Neuronal stem cell (in vitro differentiated cells): ENCODE results near the gene COLEC11.

ENCODE experiments used
- DNase-seq: peaks from one replicate; pipeline ENCODE4 v3.0.0-alpha.2; 2013; ENCODE audit warnings: low spot score
- H2AFZ ChIP-seq: one replicate; pipeline ENCODE4 v1.6.1; 2013; ENCODE audit warnings: mild to moderate bottlenecking, low read length, inconsistent platforms
- H2AK5ac ChIP-seq: 2 replicates; pipeline ENCODE4 v1.6.1; 2013; ENCODE audit warnings: low read depth, mild to moderate bottlenecking, inconsistent platforms, low read length, moderate library complexity, mixed read lengths
- H2BK120ac ChIP-seq: 2 replicates; pipeline ENCODE4 v1.6.1; 2013; ENCODE audit warnings: low read depth, mild to moderate bottlenecking, inconsistent platforms, low read length, moderate library complexity, mixed read lengths
- H2BK12ac ChIP-seq: one replicate; pipeline ENCODE4 v1.6.1; 2013; ENCODE audit warnings: low read length, inconsistent platforms
- H2BK15ac ChIP-seq: 2 replicates; pipeline ENCODE4 v1.6.1; 2013; ENCODE audit warnings: mild to moderate bottlenecking, low read length, inconsistent platforms, mixed read lengths
- H2BK5ac ChIP-seq: one replicate; pipeline ENCODE4 v1.6.1; 2013; ENCODE audit warnings: inconsistent platforms, mild to moderate bottlenecking, low read length, moderate library complexity
- H3K14ac ChIP-seq: one replicate; pipeline ENCODE4 v1.6.1; 2013; ENCODE audit warnings: low read length, inconsistent platforms
- H3K18ac ChIP-seq: 2 replicates; pipeline ENCODE4 v1.6.1; 2013; ENCODE audit warnings: low read length, inconsistent platforms
- H3K23ac ChIP-seq: 2 replicates; pipeline ENCODE4 v1.6.1; 2013; ENCODE audit warnings: low read depth, mild to moderate bottlenecking, mixed read lengths, low read length, inconsistent platforms; ENCODE audit not compliant: poor library complexity
- H3K27ac ChIP-seq: replicated peaks from 3 replicates; pipeline ENCODE4 v1.5.1; 2013; ENCODE audit warnings: low read length, inconsistent platforms
- H3K27me3 ChIP-seq, 3 experiments: 2 replicates each; pipeline ENCODE4 v1.6.1; 2013; ENCODE audit warnings: low read length in 3 of 3, mild to moderate bottlenecking in 2 of 3, inconsistent platforms in 1 of 3, low read depth in 1 of 3, mixed read lengths in 1 of 3, moderate library complexity in 1 of 3; ENCODE audit not compliant: control insufficient read depth in 3 of 3, insufficient read depth in 3 of 3
- H3K36me3 ChIP-seq, 2 donors: replicated peaks in 1 of 2; 2 replicates each; pipeline ENCODE4 v1.6.1; 2013; ENCODE audit warnings: low read length in 2 of 2; ENCODE audit not compliant: control insufficient read depth in 2 of 2, insufficient read depth in 2 of 2
- H3K4ac ChIP-seq: 2 replicates; pipeline ENCODE4 v1.6.1; 2013; ENCODE audit warnings: inconsistent platforms, mild to moderate bottlenecking, low read length, moderate library complexity
- H3K4me1 ChIP-seq, 2 donors: 1 replicate in 1 of 2; 2 replicates in 1 of 2; pipeline ENCODE4 v1.6.1; 2013; ENCODE audit warnings: low read length in 2 of 2, low read depth in 1 of 2; ENCODE audit not compliant: control insufficient read depth in 2 of 2, insufficient read depth in 1 of 2
- H3K4me2 ChIP-seq: one replicate; pipeline ENCODE4 v1.6.1; 2013; ENCODE audit warnings: mild to moderate bottlenecking, low read length, inconsistent platforms; ENCODE audit not compliant: insufficient read depth, poor library complexity, severe bottlenecking
- H3K4me3 ChIP-seq, 2 donors: 2 replicates each; pipeline ENCODE4 v1.5.1; 2013; ENCODE audit warnings: low read length in 2 of 2, mild to moderate bottlenecking in 2 of 2, inconsistent platforms in 1 of 2, moderate library complexity in 1 of 2
- H3K79me1 ChIP-seq: one replicate; pipeline ENCODE4 v1.6.1; 2013; ENCODE audit warnings: low read depth, mild to moderate bottlenecking, inconsistent platforms, low read length, moderate library complexity
- H3K9ac ChIP-seq: one replicate; pipeline ENCODE4 v1.6.1; 2013; ENCODE audit warnings: mild to moderate bottlenecking, low read depth, low read length, inconsistent platforms; ENCODE audit not compliant: poor library complexity
- H3K9me3 ChIP-seq, 2 donors: replicated peaks in 1 of 2; 2 replicates each; pipeline versions ENCODE3 to v1.6.1; 2013; ENCODE audit warnings: low read length in 2 of 2, mild to moderate bottlenecking in 2 of 2, inconsistent platforms in 1 of 2, low read depth in 1 of 2, mixed read lengths in 1 of 2, moderate library complexity in 1 of 2; ENCODE audit not compliant: control insufficient read depth in 2 of 2, insufficient read depth in 1 of 2
- H4K8ac ChIP-seq: one replicate; pipeline ENCODE4 v1.6.1; 2013; ENCODE audit warnings: low read depth, mild to moderate bottlenecking, inconsistent platforms, low read length, moderate library complexity
- H4K91ac ChIP-seq: one replicate; pipeline ENCODE4 v1.6.1; 2013; ENCODE audit warnings: low read length, low read depth, mild to moderate bottlenecking, inconsistent platforms; ENCODE audit not compliant: poor library complexity
- WGBS, 2 donors: extraction: QIAGEN DNeasy Blood & Tissue Kit; methylation state at CpG; one replicate each; pipeline ENCODE4 v1.1.7; 2013; ENCODE audit warnings: missing lambda C conversion rate in 2 of 2, mixed read lengths in 1 of 2; ENCODE audit not compliant: insufficient read length in 2 of 2, insufficient replicate concordance in 1 of 2; ENCODE audit errors: extremely low coverage in 2 of 2; 5-methylcytosine and 5-hydroxymethylcytosine counted together

The COLEC11 gene

GRCh38 chr2:3664925-3665324 lies 70.0 kb downstream of the COLEC11 start:
- no peak for DNase-seq
- no peaks in the 10 kb centered on the region for H3K9me3 ChIP-seq

DNA sequence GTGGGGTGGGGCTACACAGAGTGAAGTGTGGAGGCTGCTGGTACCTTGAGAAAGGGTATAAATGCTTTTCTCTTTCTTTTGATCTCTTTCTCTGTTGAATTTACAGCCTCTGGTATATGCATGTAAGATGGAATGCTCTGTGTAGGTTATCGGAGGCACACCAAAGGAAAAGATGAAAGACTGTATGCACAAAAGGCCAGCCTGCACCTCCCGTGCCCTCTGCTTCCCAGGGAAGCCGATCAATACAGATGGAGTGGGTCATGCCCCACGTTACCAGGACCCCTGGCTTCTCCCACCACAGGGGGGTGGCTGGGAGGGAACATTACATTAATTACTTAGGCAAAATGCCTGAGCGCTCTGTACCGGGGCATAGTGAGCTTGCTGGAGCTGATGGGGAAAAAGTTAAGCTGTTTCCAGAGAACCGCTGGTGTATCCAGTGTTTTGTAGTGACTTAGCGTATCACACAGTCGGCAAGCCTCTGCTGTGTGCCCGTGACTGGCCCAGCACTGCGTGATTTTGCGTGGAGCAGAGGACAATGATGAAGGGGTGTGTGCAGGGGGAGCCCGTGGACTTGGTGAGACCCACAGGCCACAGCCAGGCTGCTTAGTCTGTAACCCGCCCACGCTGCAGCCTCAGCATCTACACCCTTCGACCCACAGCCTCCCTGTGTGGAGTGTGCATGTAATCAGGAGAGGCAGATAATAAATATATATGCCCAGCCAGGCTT lies 71.1 kb downstream of the COLEC11 start:
- H3K4ac ChIP-seq: no peak overlapping the region
- H2BK120ac ChIP-seq: no peak overlapping the region
- no peaks in the 10 kb centered on the region for H3K27me3 ChIP-seq
- H3K27ac ChIP-seq: no peak overlapping the region
- peak overlapping the region; percentile 88 for H3K18ac ChIP-seq
- H4K8ac ChIP-seq: no peak overlapping the region
- H3K9me3 ChIP-seq: no peaks in the 10 kb centered on the region
- H3K23ac ChIP-seq: no peak overlapping the region
- no peak overlapping the region for H3K14ac ChIP-seq
- no peak overlapping the region for H2BK12ac ChIP-seq
- H2BK5ac ChIP-seq: no peak overlapping the region
- H2BK15ac ChIP-seq: peak overlapping the region; percentile 25
- no peaks in the 10 kb centered on the region for H3K36me3 ChIP-seq
- H2AFZ ChIP-seq: peak overlapping the region; percentile 65
- no peak for DNase-seq
- H3K4me1 ChIP-seq: no peaks in the 10 kb centered on the region
- WGBS, 2 donors: no CpG with 5 or more reads among the region's 16 CpGs
- H3K4me3 ChIP-seq: no peak overlapping the region
- no peak overlapping the region for H3K9ac ChIP-seq
- no peak overlapping the region for H4K91ac ChIP-seq
- H3K4me2 ChIP-seq: no peak overlapping the region
- no peak overlapping the region for H2AK5ac ChIP-seq
- no peaks in the 10 kb centered on the region for H3K79me1 ChIP-seq

More at GRCh38 chr2:3664925-3665324, 70.0 kb downstream of the COLEC11 start:
- Histone ChIP-seq H3K4me1 (no peaks in the 10 kb centered on the region), H3K79me1 (no peaks in the 10 kb centered on the region), H3K23ac (no peak overlapping the region), H3K18ac (no peak overlapping the region), H2BK5ac (no peak overlapping the region), H2AK5ac (no peak overlapping the region), H3K4me3 (no peak overlapping the region), H3K36me3 (no peaks in the 10 kb centered on the region), H3K9ac (no peak overlapping the region), H3K4ac (no peak overlapping the region), H4K91ac (no peak overlapping the region), H3K27ac (no peak overlapping the region), H3K4me2 (no peak overlapping the region), H3K14ac (no peak overlapping the region), H2BK12ac (no peak overlapping the region), H3K27me3 (no peaks in the 10 kb centered on the region), H2BK120ac (no peak overlapping the region), H2BK15ac (no peak overlapping the region), H2AFZ (no peak overlapping the region), H4K8ac (no peak overlapping the region)
- no CpG with 5 or more reads among the region's 8 CpGs for WGBS, 2 donors

DNA sequence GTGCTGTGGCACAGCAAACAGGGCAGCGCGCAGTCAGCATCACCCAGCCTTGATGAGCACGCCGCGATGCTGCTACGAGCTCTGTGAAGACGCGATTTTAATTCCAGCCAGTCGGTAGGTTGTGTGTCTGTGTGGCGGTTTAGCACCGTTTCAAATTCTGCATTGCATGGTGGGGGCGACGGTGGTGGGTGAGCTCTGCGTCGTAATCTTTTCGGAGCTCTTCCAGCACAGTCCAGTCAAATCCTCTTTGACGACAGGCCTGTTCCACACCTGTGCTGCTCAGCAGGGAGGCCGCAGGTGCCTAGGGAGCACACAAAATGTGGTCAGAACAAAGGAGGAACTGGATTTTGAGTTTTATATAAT lies 71.7 kb downstream of the COLEC11 start:
- Histone ChIP-seq H3K9ac (no peak overlapping the region), H2BK5ac (no peak overlapping the region)
- WGBS, 2 donors: no CpG with 5 or more reads among the region's 18 CpGs

DNA sequence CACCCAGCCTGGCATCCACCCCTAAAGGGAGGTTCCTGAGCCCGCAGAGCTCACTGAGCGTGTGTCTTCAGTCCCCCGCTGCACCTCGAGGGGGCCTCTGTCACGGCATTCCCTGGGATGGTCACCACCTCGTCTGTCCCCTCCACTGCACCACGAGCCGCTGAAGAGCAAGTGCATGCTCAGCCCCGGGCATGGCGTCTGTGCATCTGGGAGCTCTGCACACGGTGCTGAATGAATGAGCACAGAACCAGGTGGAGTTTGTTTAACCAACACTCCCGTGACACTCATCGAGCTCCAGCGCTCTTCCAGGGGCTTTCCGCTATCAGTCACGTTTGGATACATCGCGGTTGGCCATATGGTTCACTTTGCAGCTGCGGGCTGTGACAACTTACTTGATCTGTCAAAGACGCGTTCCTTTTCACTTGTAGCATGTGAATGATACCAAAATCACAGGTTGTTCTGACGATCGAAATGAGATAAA lies 72.3 kb downstream of the COLEC11 start:
- Histone ChIP-seq H2BK12ac (peak overlapping the region; percentile 43), H2BK5ac (no peak overlapping the region), H2AFZ (no peak overlapping the region), H3K23ac (no peak overlapping the region), H3K27ac (no peak overlapping the region), H3K4me3 (no peak overlapping the region), H3K9me3 (no peaks in the 10 kb centered on the region), H3K4me2 (no peak overlapping the region), H2AK5ac (peak overlapping the region; percentile 78), H3K4me1 (no peaks in the 10 kb centered on the region), H3K79me1 (no peaks in the 10 kb centered on the region), H3K9ac (no peak overlapping the region), H3K14ac (no peak overlapping the region), H3K36me3 (no peaks in the 10 kb centered on the region), H2BK15ac (peak overlapping the region; percentile 13), H4K8ac (no peak overlapping the region), H4K91ac (no peak overlapping the region), H3K27me3 (no peaks in the 10 kb centered on the region), H3K4ac (no peak overlapping the region), H2BK120ac (no peak overlapping the region), H3K18ac (peak overlapping the region; percentile 84)
- DNase-seq: no peak
- WGBS, 2 donors: no CpG with 5 or more reads among the region's 23 CpGs

More for the DNA sequence above, 71.7 kb downstream of the COLEC11 start:
- Histone ChIP-seq H2AK5ac (no peak overlapping the region), H4K8ac (no peak overlapping the region), H4K91ac (no peak overlapping the region), H2BK12ac (no peak overlapping the region), H3K4me1 (no peaks in the 10 kb centered on the region), H3K14ac (no peak overlapping the region), H3K18ac (peak overlapping the region; percentile 88), H3K4me2 (no peak overlapping the region), H3K4ac (no peak overlapping the region), H3K9me3 (no peaks in the 10 kb centered on the region), H3K27ac (no peak overlapping the region), H3K23ac (no peak overlapping the region), H2AFZ (no peak overlapping the region), H3K4me3 (no peak overlapping the region), H2BK15ac (peak overlapping the region; percentile 25), H3K79me1 (no peaks in the 10 kb centered on the region), H3K27me3 (no peaks in the 10 kb centered on the region), H2BK120ac (no peak overlapping the region), H3K36me3 (no peaks in the 10 kb centered on the region)
- no peak for DNase-seq
